Activated B cell treated with CpG ODN at 0.5 μM for 24 hours (primary cell): ENCODE measurements around the gene KCNQ1OT1. TPM values are rescaled to one million over a fixed set of nuclear protein-coding genes. Genes with fewer than 3 reads are reported as not detected.

Experiments used
- ATAC-seq: fragments of 200-7000 bp; cut with Tn5 transposase; one replicate; pipeline ENCODE4 v1.10.0; 2021; ENCODE audit warnings: low read depth, mild to moderate bottlenecking, moderate library complexity
- CTCF ChIA-PET: fragments of 350-600 bp; sonication (Branson Sonifier 250); formaldehyde crosslinking; loops from one replicate; lab custom pipeline; 2021; ENCODE audit warnings: antibody characterized with exemption; lab: Charles Lee
- POLR2A ChIA-PET: fragments of 350-600 bp; sonication (Branson Sonifier 250); formaldehyde crosslinking; loops from one replicate; lab custom pipeline; 2021; ENCODE audit warnings: antibody characterized with exemption; lab: Charles Lee
- DNase-seq: peaks from one replicate; pipeline ENCODE4 v3.0.0; 2022
- H3K27ac Mint-ChIP-seq: one replicate; pipeline ENCODE4 v1.8.0; 2020; ENCODE audit warnings: mixed read lengths
- H3K27me3 Mint-ChIP-seq: one replicate; pipeline ENCODE4 v1.8.0; 2021; ENCODE audit warnings: mixed read lengths
- H3K36me3 Mint-ChIP-seq: one replicate; pipeline ENCODE4 v1.8.0; 2021; ENCODE audit warnings: low read depth, mixed read lengths
- H3K4me1 Mint-ChIP-seq: one replicate; pipeline ENCODE4 v1.8.0; 2021; ENCODE audit warnings: mixed read lengths
- H3K4me3 Mint-ChIP-seq: one replicate; pipeline ENCODE4 v1.8.0; 2020; ENCODE audit warnings: mild to moderate bottlenecking, mixed read lengths
- H3K9me3 Mint-ChIP-seq: one replicate; pipeline ENCODE4 v1.8.0; 2020; ENCODE audit warnings: mixed read lengths
- CTCF ChIP-seq: fragments of 200-600 bp; IDR thresholded peaks from one replicate; pipeline ENCODE4 v1.8.0; 2022; ENCODE audit warnings: antibody characterized with exemption, mild to moderate bottlenecking
- intact Hi-C: fragments of 100-400 bp; cut with micrococcal nuclease; formaldehyde crosslinking; loops from one replicate; pipeline ENCODE4 v1.15.1; 2024
- total RNA-seq: library from RNA; stranded (reverse); gene quantifications from 2 replicates; pipeline ENCODE4 v1.2.3, GENCODE V29; 2022

Gene KCNQ1OT1
- total RNA-seq, 1 donor from 2014 or later: 1.2 TPM

- Mint-ChIP-seq H3K9me3 (no peaks in the 10 kb centered on the region), H3K4me1 (no peaks in the 10 kb centered on the region), H3K27ac (no peak overlapping the region), H3K4me3 (no peak overlapping the region), H3K36me3 (peaks cover 39% of the 10 kb centered on the region), H3K27me3 (no peaks in the 10 kb centered on the region)
- TF ChIP-seq CTCF: no peak
- peak; percentile 10 for DNase-seq
- no peak for ATAC-seq
- CTCF ChIA-PET: no interaction called here
- intact Hi-C loops: no loop called here
- POLR2A ChIA-PET: no interaction called here
Measured at GRCh38 chr11:2589538-2589934, 110.3 kb downstream of the KCNQ1OT1 start.

GRCh38 chr11:2588809-2589537, 110.8 kb downstream of the KCNQ1OT1 start:
- ATAC-seq (no peak), DNase-seq (no peak)
- intact Hi-C loops: no loop called here
- CTCF ChIA-PET: no interaction called here
- Mint-ChIP-seq H3K4me1 (no peaks in the 10 kb centered on the region), H3K27ac (no peak overlapping the region), H3K4me3 (no peak overlapping the region), H3K36me3 (peaks cover 35% of the 10 kb centered on the region), H3K9me3 (no peaks in the 10 kb centered on the region), H3K27me3 (no peaks in the 10 kb centered on the region)
- TF ChIP-seq CTCF: no peak
- POLR2A ChIA-PET: no interaction called here

GRCh38 chr11:2587976-2588748, 111.6 kb downstream of the KCNQ1OT1 start:
- no peak overlapping the region for H3K4me3 Mint-ChIP-seq
- DNase-seq (no peak), ATAC-seq (no peak)
- no peaks in the 10 kb centered on the region for H3K27me3 Mint-ChIP-seq
- CTCF ChIA-PET: no interaction called here
- H3K27ac Mint-ChIP-seq: no peak overlapping the region
- H3K9me3 Mint-ChIP-seq: no peaks in the 10 kb centered on the region
- H3K4me1 Mint-ChIP-seq: no peaks in the 10 kb centered on the region
- TF ChIP-seq CTCF: no peak
- peaks cover 27% of the 10 kb centered on the region for H3K36me3 Mint-ChIP-seq
- POLR2A ChIA-PET: no interaction called here
- intact Hi-C loops: no loop called here

GRCh38 chr11:2587132-2587930, 112.5 kb downstream of the KCNQ1OT1 start:
- DNase-seq (no peak), ATAC-seq (no peak)
- H3K27me3 Mint-ChIP-seq: no peaks in the 10 kb centered on the region
- H3K36me3 Mint-ChIP-seq: peaks cover 25% of the 10 kb centered on the region
- no peaks in the 10 kb centered on the region for H3K4me1 Mint-ChIP-seq
- POLR2A ChIA-PET: no interaction called here
- H3K9me3 Mint-ChIP-seq: no peaks in the 10 kb centered on the region
- H3K4me3 Mint-ChIP-seq: no peak overlapping the region
- no peak for TF ChIP-seq CTCF
- intact Hi-C loops: no loop called here
- no peak overlapping the region for H3K27ac Mint-ChIP-seq
- CTCF ChIA-PET: no interaction called here

GRCh38 chr11:2586793-2587131, 113.0 kb downstream of the KCNQ1OT1 start:
- ChIA-PET POLR2A (no interaction called here), CTCF (no interaction called here)
- no peak for TF ChIP-seq CTCF
- intact Hi-C loops: no loop called here
- no peaks in the 10 kb centered on the region for H3K27me3 Mint-ChIP-seq
- no peak overlapping the region for H3K4me3 Mint-ChIP-seq
- ATAC-seq: no peak
- no peaks in the 10 kb centered on the region for H3K4me1 Mint-ChIP-seq
- H3K27ac Mint-ChIP-seq: no peak overlapping the region
- H3K9me3 Mint-ChIP-seq: no peaks in the 10 kb centered on the region
- peaks cover 22% of the 10 kb centered on the region for H3K36me3 Mint-ChIP-seq
- no peak for DNase-seq
